M059J (cell line): ENCODE results near the gene RICTOR. TPM values are rescaled to one million over a fixed set of nuclear protein-coding genes. Genes with fewer than 3 reads are reported as not detected.

ENCODE experiments used
- DNase-seq: peaks from one replicate; pipeline ENCODE4 v3.0.0-alpha.2; 2012; ENCODE audit warnings: low read depth
- total RNA-seq: library from RNA; depleted of rRNA; stranded (reverse); fragments of >200 nt; shearing (Covaris generic); gene quantifications from 2 replicates; pipeline ENCODE4 v1.2.3, GENCODE V29; 2014

The RICTOR gene
- total RNA-seq, 1 experiment from 2014 or later = 17.4 TPM

- DNase-seq = no peak
These were observed 137.9 kb downstream of the RICTOR start for GRCh38 chr5:38936269-38936668.

- DNase-seq = no peak
These were observed 138.8 kb downstream of the RICTOR start for GRCh38 chr5:38935437-38935836.

- DNase-seq = no peak
These were observed 141.3 kb downstream of the RICTOR start for GRCh38 chr5:38932854-38933408.

- DNase-seq = peak; percentile 7
These were observed 142.5 kb downstream of the RICTOR start for GRCh38 chr5:38931731-38932130.

- no peak for DNase-seq
These were observed 144.4 kb downstream of the RICTOR start for GRCh38 chr5:38929838-38930237.

DNA sequence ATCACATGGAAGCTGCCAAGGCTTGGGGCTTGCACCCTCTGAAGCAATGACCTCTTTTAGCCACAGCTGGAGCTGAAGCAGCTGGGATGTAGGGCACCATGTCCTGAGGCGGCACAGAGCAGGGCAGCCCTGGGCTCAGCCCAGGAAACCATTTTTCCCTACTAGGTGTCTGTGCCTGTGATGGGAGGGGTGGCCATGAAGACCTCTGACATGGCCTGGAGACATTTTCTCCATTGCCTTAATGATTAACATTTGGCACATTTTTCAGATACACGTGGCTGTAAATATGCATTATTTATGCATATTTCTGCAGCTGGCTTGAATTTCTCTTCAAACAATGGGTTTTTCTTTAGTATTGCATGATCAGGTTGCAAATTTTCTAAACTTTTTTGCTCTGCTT is 146.7 kb downstream of the RICTOR start:
- DNase-seq = no peak

DNA sequence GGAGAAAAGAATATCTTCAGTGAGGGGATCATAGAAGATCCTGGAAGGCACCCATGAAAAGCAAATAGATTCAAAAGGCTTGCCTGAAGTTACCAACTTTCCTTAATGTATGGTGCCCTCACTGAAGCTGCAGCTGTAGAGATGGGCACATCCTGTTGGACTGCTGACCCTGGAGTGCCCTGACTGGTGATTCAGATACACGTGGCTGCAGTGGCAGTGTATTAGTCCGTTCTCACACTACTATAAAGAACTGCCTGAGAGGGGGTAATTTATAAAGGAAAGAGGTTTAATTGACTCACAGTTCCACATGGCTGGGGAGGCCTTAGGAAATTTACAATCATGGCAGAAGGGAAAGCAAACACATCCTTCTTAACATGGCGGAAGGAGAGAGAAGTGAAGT is 148.1 kb downstream of the RICTOR start:
- DNase-seq = peak; percentile 85

DNA sequence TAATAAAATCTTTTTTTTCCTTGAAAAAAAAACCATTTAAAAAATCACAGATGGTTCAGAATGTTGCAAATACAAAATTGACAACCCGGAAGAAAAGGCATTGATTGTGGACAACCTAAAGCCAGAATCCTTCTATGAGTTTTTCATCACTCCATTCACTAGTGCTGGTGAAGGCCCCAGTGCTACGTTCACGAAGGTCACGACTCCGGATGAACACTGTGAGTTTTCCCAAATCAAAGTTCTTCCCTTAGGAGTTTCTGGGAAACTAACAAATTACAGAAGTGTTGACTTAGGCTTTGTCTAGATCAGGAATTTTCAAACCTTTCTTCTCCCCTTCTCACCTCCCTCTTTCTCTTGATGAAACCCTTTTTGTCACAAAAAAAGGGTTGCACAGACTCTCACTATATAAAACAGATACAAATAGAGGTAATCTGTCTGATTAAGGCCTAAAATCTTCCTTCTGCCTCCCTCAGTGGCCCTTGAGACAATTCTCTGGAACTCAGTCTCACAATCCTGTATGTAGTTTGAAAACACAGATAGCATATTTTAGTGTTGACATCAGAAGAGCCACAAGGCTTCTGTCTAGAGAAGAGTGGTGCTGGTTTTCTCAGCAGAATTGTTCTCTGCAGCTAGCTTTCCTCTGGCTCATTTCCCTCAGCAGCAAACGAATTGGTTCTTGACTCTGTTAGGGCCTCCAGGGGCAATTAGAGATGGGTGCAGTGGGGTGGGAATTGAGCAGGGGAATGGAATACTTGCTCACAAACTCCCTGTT is 148.9 kb downstream of the RICTOR start:
- DNase-seq = peak; percentile 80

DNA sequence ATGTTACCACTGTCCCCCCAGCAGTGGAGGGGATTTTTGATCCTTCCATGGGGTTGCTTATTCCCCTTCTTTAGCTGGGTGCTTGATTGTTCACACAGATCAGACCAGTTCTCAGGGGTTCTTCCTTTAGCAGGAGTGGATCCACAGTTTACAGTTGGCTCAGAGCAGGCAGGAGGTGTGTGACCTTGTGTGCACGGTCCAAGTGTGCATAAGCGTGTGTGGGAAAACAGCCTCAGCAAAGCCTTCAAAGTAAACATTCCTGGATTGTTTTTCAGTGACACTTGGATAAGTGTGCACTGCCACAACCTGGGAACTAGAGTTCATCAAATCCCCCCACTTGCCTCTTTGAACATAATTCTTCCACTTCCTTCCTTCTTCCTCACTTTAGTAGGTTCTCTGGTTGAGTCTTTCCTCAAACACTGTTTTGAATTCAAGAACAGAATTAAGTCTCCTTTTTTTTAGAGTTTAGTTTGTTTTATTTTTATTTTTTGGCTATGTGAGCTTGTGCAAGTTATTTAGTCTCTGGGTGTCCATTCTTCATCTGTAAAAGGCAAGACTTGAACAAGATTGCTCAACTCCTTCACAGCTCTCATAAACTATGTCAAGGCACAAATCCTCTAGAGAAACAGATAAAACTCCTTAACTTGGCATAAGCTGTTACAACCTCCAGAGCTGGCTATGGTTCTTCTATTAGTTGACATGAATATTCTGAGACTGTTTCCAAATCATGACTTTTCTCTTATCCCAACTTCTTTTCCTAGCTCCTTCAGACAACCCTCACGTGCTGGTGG is 150.3 kb downstream of the RICTOR start:
- no peak for DNase-seq

GRCh38 chr5:38922199-38922598 is 152.0 kb downstream of the RICTOR start:
- DNase-seq = peak; percentile 63

DNA sequence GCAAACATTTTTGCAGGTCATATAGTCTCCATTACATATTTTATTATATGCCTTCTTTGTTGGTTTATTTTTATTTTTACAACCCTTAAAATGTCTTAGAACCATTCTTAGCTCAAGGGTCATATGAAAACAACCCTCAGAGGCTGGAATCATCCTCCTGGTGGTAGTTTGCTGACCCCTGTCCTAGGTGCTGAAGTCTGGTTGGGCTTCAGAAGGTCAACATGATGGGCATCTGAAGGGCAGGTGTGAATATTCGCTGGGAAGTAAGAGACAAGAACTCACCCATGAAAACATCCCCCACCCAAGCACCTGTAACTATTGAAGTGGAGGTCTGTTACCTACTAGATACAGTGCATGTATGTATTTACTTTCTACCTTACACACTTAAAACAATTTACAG is 153.0 kb downstream of the RICTOR start:
- peak; percentile 20 for DNase-seq

DNA sequence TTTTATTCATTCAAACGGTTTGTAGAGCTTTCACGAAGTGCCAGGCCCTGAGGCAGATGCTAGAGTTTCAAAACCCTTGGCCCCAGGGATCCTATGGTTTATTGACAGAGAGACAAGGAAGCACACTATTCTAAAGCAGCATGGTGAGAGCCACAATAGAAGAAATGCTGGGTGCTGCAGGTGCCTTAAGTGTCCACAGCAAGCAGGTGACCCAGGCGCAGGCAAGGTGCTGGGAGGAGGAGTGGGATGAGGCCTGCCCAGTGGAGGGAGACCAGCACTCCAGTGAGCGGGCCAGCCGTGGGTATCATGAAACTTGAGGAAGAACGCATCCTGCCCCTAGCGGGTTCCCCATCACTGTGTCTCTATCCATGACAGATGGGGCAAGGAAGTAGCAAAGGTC is 157.4 kb downstream of the RICTOR start:
- no peak for DNase-seq

DNA sequence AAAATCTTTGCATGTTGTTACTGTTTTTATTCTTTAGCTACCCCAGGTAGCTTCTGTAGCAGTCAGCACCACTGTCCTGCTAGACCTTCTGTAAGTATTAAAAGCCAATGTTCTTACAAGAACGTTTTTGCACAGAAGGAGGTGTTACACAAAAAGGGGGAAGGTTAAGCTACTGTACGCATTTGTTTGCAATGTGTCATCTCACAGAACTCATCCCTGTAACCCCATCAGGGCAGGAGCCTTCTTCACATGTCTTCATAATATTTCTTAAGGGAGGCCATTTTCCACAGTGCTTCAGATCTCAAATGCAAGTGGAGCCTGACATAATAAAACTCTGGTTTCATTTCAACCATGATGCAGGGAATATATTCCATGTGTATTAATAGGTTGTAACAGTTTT is 160.5 kb downstream of the RICTOR start:
- no peak for DNase-seq

GRCh38 chr5:38911933-38912332 is 162.3 kb downstream of the RICTOR start:
- DNase-seq = no peak

- DNase-seq = no peak
These were observed 167.7 kb downstream of the RICTOR start for GRCh38 chr5:38906503-38906902.

- no peak for DNase-seq
These were observed 168.7 kb downstream of the RICTOR start for GRCh38 chr5:38905516-38905915.

- no peak for DNase-seq
These were observed 174.3 kb downstream of the RICTOR start for GRCh38 chr5:38899936-38900335.

GRCh38 chr5:38896760-38897159 is 177.4 kb downstream of the RICTOR start:
- no peak for DNase-seq

- no peak for DNase-seq
These were observed 181.8 kb downstream of the RICTOR start for GRCh38 chr5:38892363-38892762.

GRCh38 chr5:38891563-38891962 is 182.6 kb downstream of the RICTOR start:
- no peak for DNase-seq

- no peak for DNase-seq
These were observed 184.8 kb downstream of the RICTOR start for GRCh38 chr5:38889424-38889823.

DNA sequence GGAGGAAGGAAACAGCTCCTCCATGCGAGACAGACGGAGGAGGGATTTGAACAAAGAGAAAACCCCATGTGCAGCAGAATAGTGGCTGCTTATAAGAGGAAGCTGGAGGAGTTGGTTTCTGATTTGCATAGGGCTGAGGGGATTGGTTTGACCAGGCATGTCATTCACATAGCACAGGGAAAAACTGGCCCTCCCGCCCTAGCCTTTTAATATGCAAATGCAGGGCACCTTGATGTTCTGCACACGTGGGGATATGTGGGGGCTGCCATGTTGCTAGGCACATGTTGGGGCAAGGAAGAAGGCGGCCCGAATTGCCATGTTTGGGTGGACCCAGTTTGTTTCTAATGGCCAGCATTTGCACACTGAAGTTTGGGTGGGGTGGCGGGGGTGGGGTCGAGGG is 186.2 kb downstream of the RICTOR start:
- no peak for DNase-seq
